ENCODE results near the gene WDFY2. TPM values are rescaled to one million over a fixed set of nuclear protein-coding genes. Genes with fewer than 3 reads are reported as not detected.
"Not testable (repeated sequence)": the region's sequence is repeated elsewhere in the genome, so short reads cannot be mapped to it uniquely, and the experiment has no call there.

The WDFY2 gene
- total RNA-seq, 1 experiment from 2014 or later, result 4.1 TPM

- H3K27ac ChIP-seq (ENCODE audit: low read length), result no peak overlapping the region
- H3F3A ChIP-seq (ENCODE audit: low read length, unreplicated experiment), result no peaks in the 10 kb centered on the region
- no peaks in the 10 kb centered on the region for H3K27me3 ChIP-seq (ENCODE audit: low read length)
- ATAC-seq (no peak), DNase-seq (no peak)
- no peak overlapping the region for H3K4me2 ChIP-seq (ENCODE audit: low read length)
- no peaks in the 10 kb centered on the region for H3K79me2 ChIP-seq (ENCODE audit: low read length)
- BruUV-seq (replicated peaks), result no TSS peak
- H3K9me2 ChIP-seq (replicated peaks; ENCODE audit: low read length), result no peaks in the 10 kb centered on the region
- no peak for TF ChIP-seq EZH2 (IDR thresholded peaks at IDR 0.05; ENCODE audit: low read length, unreplicated experiment)
- ChIA-PET CTCF (no interaction called here), POLR2A (ENCODE audit: unreplicated experiment) (no interaction called here)
- H3K4me1 ChIP-seq (ENCODE audit: insufficient read depth, low read length), result peaks cover 4% of the 10 kb centered on the region
- no peaks in the 10 kb centered on the region for H3K9me3 ChIP-seq (ENCODE audit: low read length)
- intact Hi-C loops (cut with micrococcal nuclease), result no loop called here
- 0 out of 2 replicates have a peak, but pooled peaks cover 2% of the 10 kb centered on the region for H3K36me3 ChIP-seq (ENCODE audit: low read depth, low read length)
- H3K4me3 ChIP-seq (ENCODE audit: low read length), result no peak overlapping the region
- H3K9ac ChIP-seq (ENCODE audit: low read length), result no peak overlapping the region
- H4K20me1 ChIP-seq (ENCODE audit: low read length), result no peaks in the 10 kb centered on the region
- no peak overlapping the region for H2AFZ ChIP-seq (ENCODE audit: low read length)
Observed at GRCh38 chr13:51687947-51688714, 103.9 kb downstream of the WDFY2 start.

- Histone ChIP-seq H3K79me2 (ENCODE audit: low read length) (no peaks in the 10 kb centered on the region), H3K4me3 (ENCODE audit: low read length) (no peak overlapping the region), H3K9ac (ENCODE audit: low read length) (no peak overlapping the region), H3K4me1 (ENCODE audit: insufficient read depth, low read length) (peaks cover 4% of the 10 kb centered on the region), H3K27ac (ENCODE audit: low read length) (no peak overlapping the region), H3K4me2 (ENCODE audit: low read length) (no peak overlapping the region), H3F3A (ENCODE audit: low read length, unreplicated experiment) (no peaks in the 10 kb centered on the region), H3K27me3 (ENCODE audit: low read length) (no peaks in the 10 kb centered on the region), H3K9me2 (replicated peaks; ENCODE audit: low read length) (no peaks in the 10 kb centered on the region), H4K20me1 (ENCODE audit: low read length) (no peaks in the 10 kb centered on the region), H3K36me3 (ENCODE audit: low read depth, low read length) (no peaks in the 10 kb centered on the region), H3K9me3 (ENCODE audit: low read length) (no peaks in the 10 kb centered on the region), H2AFZ (ENCODE audit: low read length) (no peak overlapping the region)
- no TSS peak for BruUV-seq (replicated peaks)
- intact Hi-C loops (cut with micrococcal nuclease), result no loop called here
- POLR2A ChIA-PET (ENCODE audit: unreplicated experiment), result interaction anchor here (1.1 kb wide), 1 partner anchor 236 kb away, joined by 4 read pairs; the partner anchor contains the start of gene INTS6
- CTCF ChIA-PET, result no interaction called here
- TF ChIP-seq EZH2phosphoT487 (IDR thresholded peaks at IDR 0.05; ENCODE audit: borderline replicate concordance, low read length), result no peak
- no peak for TF ChIP-seq EZH2 (IDR thresholded peaks at IDR 0.05; ENCODE audit: low read length, unreplicated experiment)
- TF ChIP-seq, protein P1, sequence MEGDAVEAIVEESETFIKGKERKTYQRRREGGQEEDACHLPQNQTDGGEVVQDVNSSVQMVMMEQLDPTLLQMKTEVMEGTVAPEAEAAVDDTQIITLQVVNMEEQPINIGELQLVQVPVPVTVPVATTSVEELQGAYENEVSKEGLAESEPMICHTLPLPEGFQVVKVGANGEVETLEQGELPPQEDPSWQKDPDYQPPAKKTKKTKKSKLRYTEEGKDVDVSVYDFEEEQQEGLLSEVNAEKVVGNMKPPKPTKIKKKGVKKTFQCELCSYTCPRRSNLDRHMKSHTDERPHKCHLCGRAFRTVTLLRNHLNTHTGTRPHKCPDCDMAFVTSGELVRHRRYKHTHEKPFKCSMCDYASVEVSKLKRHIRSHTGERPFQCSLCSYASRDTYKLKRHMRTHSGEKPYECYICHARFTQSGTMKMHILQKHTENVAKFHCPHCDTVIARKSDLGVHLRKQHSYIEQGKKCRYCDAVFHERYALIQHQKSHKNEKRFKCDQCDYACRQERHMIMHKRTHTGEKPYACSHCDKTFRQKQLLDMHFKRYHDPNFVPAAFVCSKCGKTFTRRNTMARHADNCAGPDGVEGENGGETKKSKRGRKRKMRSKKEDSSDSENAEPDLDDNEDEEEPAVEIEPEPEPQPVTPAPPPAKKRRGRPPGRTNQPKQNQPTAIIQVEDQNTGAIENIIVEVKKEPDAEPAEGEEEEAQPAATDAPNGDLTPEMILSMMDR (conservative IDR thresholded peaks at IDR 0.05; ENCODE audit: low read depth, low read length), result no peak
- DNase-seq (no peak), ATAC-seq (no peak)
Observed at GRCh38 chr13:51688937-51689662, 104.8 kb downstream of the WDFY2 start.

DNA sequence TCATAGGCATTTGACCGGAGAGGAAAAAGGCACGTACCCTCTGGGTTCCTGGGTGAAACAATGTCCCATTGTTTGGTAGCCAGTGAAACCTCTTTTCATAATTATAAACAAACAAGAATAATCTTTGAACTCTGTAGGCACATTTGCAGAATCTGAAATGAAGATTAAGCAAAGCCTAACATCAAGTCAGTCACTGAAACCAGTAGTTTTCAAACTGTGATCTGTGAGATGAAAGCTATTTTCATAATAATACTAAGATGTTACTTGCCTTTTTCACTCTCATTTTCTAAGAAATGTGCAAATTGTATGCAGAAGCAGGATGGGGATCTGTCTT lies 105.4 kb downstream of the WDFY2 start:
- Histone ChIP-seq H3K4me1 (ENCODE audit: insufficient read depth, low read length) (peaks cover 4% of the 10 kb centered on the region), H3K9me3 (ENCODE audit: low read length) (no peaks in the 10 kb centered on the region), H3K9me2 (replicated peaks; ENCODE audit: low read length) (no peaks in the 10 kb centered on the region), H3F3A (ENCODE audit: low read length, unreplicated experiment) (no peaks in the 10 kb centered on the region), H3K27ac (ENCODE audit: low read length) (no peak overlapping the region), H4K20me1 (ENCODE audit: low read length) (no peaks in the 10 kb centered on the region), H3K79me2 (ENCODE audit: low read length) (no peaks in the 10 kb centered on the region), H2AFZ (ENCODE audit: low read length) (no peak overlapping the region), H3K9ac (ENCODE audit: low read length) (no peak overlapping the region), H3K36me3 (ENCODE audit: low read depth, low read length) (no peaks in the 10 kb centered on the region), H3K4me2 (ENCODE audit: low read length) (no peak overlapping the region), H3K4me3 (ENCODE audit: low read length) (no peak overlapping the region), H3K27me3 (ENCODE audit: low read length) (no peaks in the 10 kb centered on the region)
- ATAC-seq, result no peak
- BruUV-seq (replicated peaks), result no TSS peak
- intact Hi-C loops (cut with micrococcal nuclease), result no loop called here
- POLR2A ChIA-PET (ENCODE audit: unreplicated experiment), result interaction anchor here (1.1 kb wide), 1 partner anchor 237 kb away, joined by 4 read pairs; the partner anchor contains the start of gene INTS6
- CTCF ChIA-PET, result no interaction called here
- DNase-seq, result no peak
- TF ChIP-seq EZH2phosphoT487 (IDR thresholded peaks at IDR 0.05; ENCODE audit: borderline replicate concordance, low read length) (no peak), EZH2 (IDR thresholded peaks at IDR 0.05; ENCODE audit: low read length, unreplicated experiment) (no peak)
- TF ChIP-seq, protein P1 (conservative IDR thresholded peaks at IDR 0.05; ENCODE audit: low read depth, low read length), result no peak

DNA sequence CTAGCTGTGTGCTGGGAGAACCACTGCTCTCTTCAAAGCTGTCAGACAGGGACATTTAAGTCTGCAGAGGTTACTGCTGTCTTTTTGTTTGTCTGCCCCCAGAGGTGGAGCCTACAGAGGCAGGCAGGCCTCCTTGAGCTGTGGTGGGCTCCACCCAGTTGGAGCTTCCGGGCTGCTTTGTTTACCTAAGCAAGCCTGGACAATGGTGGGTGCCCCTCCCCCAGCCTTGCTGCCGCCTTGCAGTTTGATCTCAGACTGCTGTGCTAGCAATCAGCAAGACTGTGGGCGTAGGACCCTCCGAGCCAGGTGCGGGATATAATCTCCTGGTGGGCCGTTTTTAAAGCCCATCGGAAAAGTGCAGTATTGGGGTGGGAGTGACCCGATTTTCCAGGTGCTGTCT lies 111.4 kb downstream of the WDFY2 start:
- H3K36me3 ChIP-seq (ENCODE audit: low read depth, low read length); H3K27me3 ChIP-seq (ENCODE audit: low read length); H3K4me2 ChIP-seq (ENCODE audit: low read length); H3K9me2 ChIP-seq (replicated peaks; ENCODE audit: low read length); H2AFZ ChIP-seq (ENCODE audit: low read length); BruUV-seq (replicated peaks); H3F3A ChIP-seq (ENCODE audit: low read length, unreplicated experiment); POLR2A ChIA-PET (ENCODE audit: unreplicated experiment); H3K4me1 ChIP-seq (ENCODE audit: insufficient read depth, low read length); CTCF ChIA-PET; H3K9me3 ChIP-seq (ENCODE audit: low read length); ATAC-seq; H3K9ac ChIP-seq (ENCODE audit: low read length); H3K4me3 ChIP-seq (ENCODE audit: low read length); H3K27ac ChIP-seq (ENCODE audit: low read length); H3K79me2 ChIP-seq (ENCODE audit: low read length); DNase-seq; intact Hi-C loops (cut with micrococcal nuclease); H4K20me1 ChIP-seq (ENCODE audit: low read length): not testable (repeated sequence)

Data from PC-3 (cell line).